HG03280 (cell line): Measurements from ENCODE around the gene ZFYVE28.
A peak's percentile ranks its signal among the peaks of the same experiment; 100 is the strongest.

ENCODE experiments used
- ATAC-seq: cut with Tn5 transposase; IDR thresholded peaks from one replicate; pipeline ENCODE4 v1.9.1; 2021; ENCODE audit warnings: mild to moderate bottlenecking, moderate library complexity; ENCODE audit not compliant: unreplicated experiment

Gene ZFYVE28

DNA sequence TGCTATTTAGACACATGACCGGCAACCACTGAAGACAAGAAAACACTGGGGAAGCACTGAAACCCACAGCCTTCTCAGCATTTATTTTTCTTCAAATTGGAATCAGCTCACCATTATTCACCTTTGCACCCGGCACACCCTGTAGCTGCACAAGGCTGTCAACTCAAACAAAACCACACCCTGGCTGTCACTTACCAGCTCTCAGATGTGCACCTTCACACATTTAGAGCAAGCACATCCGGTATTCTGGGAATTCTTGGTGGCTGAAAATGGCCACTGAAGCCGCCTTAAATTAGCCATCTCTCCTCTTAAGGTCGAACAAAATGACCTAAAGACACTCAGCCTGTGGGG lies 5.9 kb downstream of the ZFYVE28 start:
- peak; percentile 16 for ATAC-seq

- ATAC-seq: no peak
These were observed 6.5 kb downstream of the ZFYVE28 start for GRCh38 chr4:2411786-2412510.

DNA sequence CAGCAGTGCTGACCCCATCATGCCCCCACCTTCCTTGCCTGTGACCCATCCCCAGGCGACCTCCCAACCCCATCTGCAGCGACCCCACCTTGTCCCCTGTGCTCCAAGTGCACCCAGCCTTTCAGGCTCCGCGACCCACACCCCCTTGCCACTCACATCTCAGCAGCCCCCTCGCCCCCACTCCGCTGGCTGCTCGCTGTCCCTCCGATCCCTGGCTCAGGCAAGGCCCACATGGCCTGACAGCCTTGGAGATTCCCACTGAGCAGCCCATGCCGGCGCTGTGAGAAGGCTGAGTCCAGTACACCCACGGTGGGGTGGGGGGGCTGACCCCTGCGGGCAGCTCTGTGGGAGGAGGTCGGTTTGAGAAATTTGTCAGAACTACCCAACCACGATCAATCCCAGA lies 9.1 kb downstream of the ZFYVE28 start:
- no peak for ATAC-seq

GRCh38 chr4:2408976-2409375 lies 9.5 kb downstream of the ZFYVE28 start:
- no peak for ATAC-seq

- no peak for ATAC-seq
These were observed 10.0 kb downstream of the ZFYVE28 start for GRCh38 chr4:2408401-2408958.

- no peak for ATAC-seq
These were observed 10.5 kb downstream of the ZFYVE28 start for GRCh38 chr4:2407991-2408342.

- no peak for ATAC-seq
These were observed 11.5 kb downstream of the ZFYVE28 start for GRCh38 chr4:2406920-2407319.

DNA sequence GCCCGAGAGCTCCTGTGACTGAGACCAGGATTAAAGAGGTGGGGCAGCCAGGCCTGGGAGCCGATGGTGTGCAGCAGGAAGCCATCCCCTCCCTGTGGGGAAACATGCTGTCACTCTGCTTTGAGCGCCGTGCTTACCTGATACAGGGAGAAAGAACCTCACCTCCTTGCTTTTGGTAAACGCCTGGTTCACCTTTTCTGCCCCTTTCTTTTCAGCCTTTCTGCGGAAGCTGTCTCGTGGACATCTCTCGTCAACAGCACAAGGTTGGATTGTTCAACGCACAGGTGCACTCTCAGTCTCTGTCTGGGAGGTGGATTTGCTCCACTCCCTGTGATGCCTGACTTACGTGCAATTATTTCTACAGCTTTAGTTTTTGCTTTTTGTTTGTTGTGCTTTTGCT lies 12.0 kb downstream of the ZFYVE28 start:
- no peak for ATAC-seq

DNA sequence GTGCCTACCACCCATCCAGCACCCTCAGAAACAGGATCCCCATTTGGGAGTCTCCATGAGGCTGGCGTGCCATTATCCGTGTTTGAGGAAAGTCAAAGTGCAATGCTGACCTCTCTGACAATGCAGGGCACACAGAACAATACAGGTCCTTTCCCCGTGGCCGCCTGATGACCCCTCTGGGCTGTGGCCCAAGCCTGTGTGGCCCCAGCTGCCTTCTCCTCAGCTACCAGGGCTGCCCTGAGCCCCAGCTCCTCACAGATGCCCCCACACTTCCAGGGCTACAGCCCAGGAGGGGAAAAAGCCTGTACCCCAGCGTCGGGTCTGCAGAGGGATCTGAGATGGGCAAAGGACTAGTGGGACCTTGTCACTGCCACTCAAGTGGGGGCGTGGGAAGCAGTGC lies 15.5 kb downstream of the ZFYVE28 start:
- ATAC-seq: no peak

- no peak for ATAC-seq
These were observed 16.2 kb downstream of the ZFYVE28 start for GRCh38 chr4:2402048-2402842.

DNA sequence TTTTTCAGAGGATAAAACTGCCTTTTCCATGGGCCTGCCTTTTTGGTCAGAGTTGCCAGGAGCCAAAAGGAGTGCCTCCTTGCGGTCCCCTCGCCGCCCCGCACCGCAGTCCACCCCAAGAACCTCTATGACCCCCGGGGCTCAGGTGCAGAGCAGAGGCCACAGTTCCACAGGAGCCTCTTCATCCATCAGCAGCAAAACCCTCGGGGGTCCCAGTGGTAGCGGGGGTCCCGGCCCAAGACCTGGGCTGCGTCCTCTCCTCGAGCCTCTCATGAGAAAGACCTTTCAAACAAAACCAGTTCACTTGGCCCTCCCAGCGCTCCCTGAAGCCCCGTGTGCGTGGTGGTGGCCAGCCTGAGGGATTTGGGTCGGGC lies 16.8 kb downstream of the ZFYVE28 start:
- ATAC-seq: no peak

DNA sequence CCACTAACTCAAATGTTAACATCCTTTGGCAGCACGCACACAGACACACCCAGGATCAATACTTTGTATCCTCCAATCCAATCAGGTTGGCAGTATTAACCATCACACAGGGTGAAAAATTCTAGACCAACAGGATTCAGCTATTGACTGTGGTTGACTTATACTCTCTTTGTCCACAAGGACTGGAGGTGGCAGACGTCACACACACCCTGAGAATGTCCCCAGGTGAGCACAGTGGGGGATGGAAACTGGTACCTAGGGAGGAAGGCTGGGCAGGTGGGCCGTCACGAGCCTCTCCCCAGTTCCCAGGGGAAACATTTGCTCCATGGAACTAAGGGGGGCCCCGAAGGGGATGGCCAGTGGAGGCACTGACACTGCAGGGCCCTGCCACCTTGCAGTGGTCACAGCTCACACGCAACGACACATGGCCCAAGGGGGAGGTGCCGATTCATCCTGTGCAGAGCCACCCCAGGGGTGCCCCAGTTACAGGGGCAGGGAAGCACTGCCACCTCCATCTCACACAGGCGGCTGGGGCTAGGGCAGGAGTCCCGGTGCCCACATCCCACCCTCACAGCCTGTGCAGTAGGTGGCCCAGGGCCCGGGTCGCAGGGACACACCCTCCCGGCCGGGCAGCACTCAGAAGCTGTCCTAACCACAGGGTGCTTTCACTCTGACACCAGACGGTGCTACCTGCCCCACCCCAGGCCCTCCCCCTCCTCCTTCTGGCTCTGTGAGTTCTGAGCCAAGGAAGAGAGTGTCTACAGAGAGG lies 17.4 kb downstream of the ZFYVE28 start:
- ATAC-seq: no peak

DNA sequence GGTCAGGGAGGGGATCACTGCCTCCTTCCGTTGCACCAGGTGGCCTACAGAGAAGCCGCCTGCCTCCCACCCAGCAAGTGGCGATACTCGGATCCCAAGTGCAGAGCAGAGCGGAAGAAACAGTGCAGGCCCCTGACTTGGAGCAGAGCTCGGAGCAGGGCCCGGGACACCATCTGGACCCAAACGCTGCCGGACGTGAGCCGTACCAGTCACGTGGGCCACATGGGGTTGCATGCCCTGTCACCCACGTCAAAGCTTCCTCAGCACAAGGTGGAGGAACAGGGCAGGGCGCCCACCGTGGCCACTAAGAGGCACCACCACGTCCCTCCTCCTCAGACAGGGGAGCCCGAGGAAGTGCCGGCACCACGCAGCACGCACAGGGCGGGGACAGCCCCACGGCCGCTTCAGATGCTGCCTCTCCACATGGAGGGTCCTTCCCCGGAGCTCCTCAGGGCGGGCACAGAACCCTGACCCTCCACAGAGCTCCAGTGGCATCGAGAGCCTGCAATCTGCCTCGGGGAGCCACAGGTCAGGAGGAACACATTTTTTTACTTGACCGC lies 18.7 kb downstream of the ZFYVE28 start:
- no peak for ATAC-seq

- no peak for ATAC-seq
These were observed 19.2 kb downstream of the ZFYVE28 start for GRCh38 chr4:2399216-2399615.

DNA sequence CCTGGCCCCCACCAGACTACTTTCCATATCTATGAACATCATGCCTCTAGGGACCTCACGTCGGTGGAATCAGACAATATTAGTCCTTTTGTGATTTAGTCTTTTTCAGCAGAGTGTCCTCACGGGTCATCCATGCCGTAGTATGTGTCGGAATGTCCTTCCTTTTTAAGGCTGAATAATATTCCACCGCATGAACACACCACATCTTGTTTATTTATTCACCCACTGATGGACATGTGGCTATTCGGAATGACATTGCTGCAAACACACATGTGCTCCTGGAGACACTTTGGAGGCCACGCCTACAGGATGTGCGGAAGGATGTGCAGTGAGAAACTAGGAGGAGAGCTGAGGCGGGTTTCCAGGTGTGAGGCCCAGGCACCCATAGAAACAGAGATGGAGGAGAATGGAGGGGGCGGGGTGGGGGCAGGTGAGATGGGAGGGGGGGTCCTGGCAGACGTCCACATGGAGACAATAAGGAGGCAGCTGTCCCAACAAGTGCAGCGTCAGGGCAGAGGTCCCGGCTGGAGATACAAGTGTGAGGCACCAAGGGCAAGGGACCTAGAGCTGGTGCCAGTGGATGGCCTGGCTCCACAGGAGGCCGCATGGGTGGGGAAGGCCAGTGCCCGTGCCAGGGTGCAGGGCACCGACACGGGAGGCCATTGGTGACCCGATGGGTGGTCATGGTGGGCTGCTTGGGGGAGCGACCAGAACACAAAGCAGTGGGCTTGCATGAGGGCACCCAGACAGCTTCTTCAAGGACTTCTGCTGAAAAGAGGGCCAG lies 20.7 kb downstream of the ZFYVE28 start:
- no peak for ATAC-seq

DNA sequence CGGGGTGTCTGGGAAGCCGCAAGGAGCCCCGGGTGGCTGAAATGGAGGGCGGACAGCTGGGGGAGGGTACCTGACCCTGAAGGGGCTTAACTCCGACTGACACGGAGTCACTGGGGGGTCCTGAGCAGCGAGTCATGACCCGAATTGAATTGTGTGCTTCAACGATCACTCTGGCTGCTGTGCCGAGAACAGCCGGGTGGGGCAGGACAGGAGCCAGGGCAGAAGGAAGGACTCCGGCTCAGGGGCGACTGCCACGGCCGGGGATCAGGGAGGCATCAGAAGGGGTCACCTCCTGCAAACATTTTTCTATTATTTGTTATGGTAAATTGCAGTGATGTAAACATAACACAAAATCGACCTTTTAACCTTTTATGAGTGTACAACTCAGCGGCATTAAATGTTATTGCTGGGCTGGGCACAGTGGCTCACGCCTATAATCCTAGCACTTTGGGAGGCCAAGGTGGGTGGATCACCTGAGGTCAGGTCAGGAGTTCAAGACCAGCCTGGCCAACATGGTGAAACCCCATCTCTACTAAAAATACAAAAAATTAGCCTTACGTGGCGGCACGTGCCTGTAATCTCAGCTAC lies 21.6 kb downstream of the ZFYVE28 start:
- no peak for ATAC-seq

GRCh38 chr4:2395584-2395983 lies 22.9 kb downstream of the ZFYVE28 start:
- no peak for ATAC-seq

DNA sequence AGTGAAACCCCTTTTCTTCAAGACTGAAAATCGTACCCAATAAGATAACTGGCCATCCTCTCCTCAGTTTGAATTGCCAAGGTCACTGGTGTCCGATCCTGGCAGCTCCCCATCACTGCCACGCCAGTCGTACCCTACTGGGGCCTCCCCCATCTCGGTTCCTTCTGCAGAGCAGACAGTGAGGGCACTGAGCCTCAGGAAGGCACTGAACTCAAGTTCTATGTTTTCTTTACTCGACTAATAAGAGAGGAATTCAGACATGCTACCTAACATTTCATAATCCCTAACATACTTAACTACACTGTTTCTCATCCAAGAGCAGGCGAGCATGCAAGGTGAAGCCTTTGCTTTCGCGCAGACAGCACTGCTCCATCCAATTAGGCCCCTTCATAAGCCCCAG lies 23.4 kb downstream of the ZFYVE28 start:
- ATAC-seq: no peak

GRCh38 chr4:2394528-2394927 lies 23.9 kb downstream of the ZFYVE28 start:
- no peak for ATAC-seq
